Left colon (tissue), 2 donors: ENCODE measurements around the gene RNASEH2B. TPM values are rescaled to one million over a fixed set of nuclear protein-coding genes. Genes with fewer than 3 reads are reported as not detected.

Experiments used
- ATAC-seq: fragments of 200-7000 bp; cut with Tn5 transposase; one replicate; pipeline ENCODE4 v1.9.1; 2020; ENCODE audit warnings: mild to moderate bottlenecking, moderate library complexity
- DNase-seq, 2 donors: peaks; one replicate each; pipeline ENCODE4 v3.0.0-alpha.2; 2020
- intact Hi-C, 2 donors: fragments of 100-400 bp; cut with DNase I in 1 of 2; cut with micrococcal nuclease in 1 of 2; formaldehyde crosslinking; loops; one replicate each; pipeline versions ENCODE4 v1.11.2 to v1.14.0; 2022; cut with DNase I, micrococcal nuclease
- total RNA-seq, 2 donors: library from RNA; stranded (reverse); fragmentation: NEBNext Ultra II Directional; extraction: Animal tissue kit (Norgen Biotek cat#: 25700); gene quantifications; one replicate each; pipeline ENCODE4 v1.2.1, GENCODE V29; 2021
- donor health status: DM: no; HTN: no; CAD: no.
- donor health status: DM: yes; HTN: yes; CAD: no.

The RNASEH2B gene
- total RNA-seq, 2 donors from 2014 or later: 21.1 to 26.0 TPM

- intact Hi-C loops: no loop called here
Measured at GRCh38 chr13:51005566-51005965, 96.0 kb downstream of the RNASEH2B start.

More at GRCh38 chr13:51005566-51005965, 96.0 kb downstream of the RNASEH2B start:
- ATAC-seq: no peak
- DNase-seq: no peak

Other genes starting within 250 kb of the RNASEH2B start
- gene DLEU7, start 66.1 kb upstream of the RNASEH2B start, total RNA-seq: under 1 TPM in 1 of 2 donors, not detected in 1; 0.20 TPM
- not detected for gene C13orf42, start 201.5 kb downstream of the RNASEH2B start, total RNA-seq